IPS-18a (cell line): ENCODE results near the gene ALG12.

Experiments used
- H3K27ac ChIP-seq: one replicate; pipeline ENCODE4 v1.5.1; 2013; ENCODE audit warnings: low read length
- H3K27me3 ChIP-seq: one replicate; pipeline ENCODE4 v1.6.1; 2013; ENCODE audit warnings: mild to moderate bottlenecking, low read length; ENCODE audit not compliant: control insufficient read depth, insufficient read depth
- H3K36me3 ChIP-seq: one replicate; pipeline ENCODE4 v1.6.1; 2013; ENCODE audit warnings: low read depth, low read length; ENCODE audit not compliant: control insufficient read depth
- H3K4me1 ChIP-seq: one replicate; pipeline ENCODE4 v1.6.1; 2013; ENCODE audit warnings: low read depth, low read length; ENCODE audit not compliant: control insufficient read depth
- H3K4me3 ChIP-seq: one replicate; pipeline ENCODE4 v1.5.1; 2013; ENCODE audit warnings: low read length
- H3K9ac ChIP-seq: one replicate; pipeline ENCODE4 v1.6.1; 2013; ENCODE audit warnings: mild to moderate bottlenecking, low read length, moderate library complexity
- H3K9me3 ChIP-seq: one replicate; pipeline ENCODE4 v1.6.1; 2013; ENCODE audit warnings: low read depth, low read length; ENCODE audit not compliant: control insufficient read depth

Gene ALG12

DNA sequence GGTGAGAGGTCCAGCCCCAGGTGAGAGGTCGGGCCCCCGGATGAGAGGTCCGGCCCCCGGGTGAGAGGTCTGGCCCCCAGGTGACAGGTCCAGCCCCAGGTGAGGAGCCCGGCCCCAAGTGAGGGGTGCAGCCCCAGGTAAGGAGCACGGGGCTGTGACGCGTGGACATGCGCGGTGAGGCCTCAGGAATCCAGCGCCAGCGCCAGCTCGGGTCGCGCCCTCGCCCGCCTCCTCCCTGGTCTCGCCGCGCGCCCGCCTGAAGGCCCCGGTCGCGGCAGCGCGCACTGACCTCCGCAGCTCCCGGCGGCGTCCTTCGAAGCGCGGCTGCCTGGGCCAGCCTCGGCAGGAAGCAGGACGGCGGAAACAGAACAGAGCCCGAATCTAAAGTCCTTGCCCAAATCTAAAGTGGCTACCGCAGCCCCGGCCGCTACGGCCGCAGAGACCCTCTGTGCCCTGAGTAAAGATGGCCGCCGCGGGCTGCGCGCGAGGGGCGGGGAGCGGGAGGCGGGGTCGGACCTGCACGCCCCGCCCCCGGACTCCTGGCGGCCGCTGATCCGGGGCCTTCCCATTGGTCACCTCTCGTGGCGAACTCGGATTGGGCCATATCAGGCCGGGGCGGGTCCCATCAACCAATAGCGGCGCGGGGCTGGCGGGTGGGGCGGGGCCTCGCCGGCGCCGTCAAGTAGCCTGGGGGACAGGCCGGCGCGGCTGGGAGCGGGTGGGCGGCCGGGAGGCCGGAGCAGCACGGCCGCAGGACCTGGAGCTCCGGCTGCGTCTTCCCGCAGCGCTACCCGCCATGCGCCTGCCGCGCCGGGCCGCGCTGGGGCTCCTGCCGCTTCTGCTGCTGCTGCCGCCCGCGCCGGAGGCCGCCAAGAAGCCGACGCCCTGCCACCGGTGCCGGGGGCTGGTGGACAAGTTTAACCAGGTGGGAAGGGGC, at the start of gene ALG12, which contains the start of gene CRELD2:
Gene ALG12 (minus strand): TSS at position 465 of the 937 bp plus-strand sequence. CDS start 4,673 bp downstream, outside the sequence.
Gene CRELD2 (plus strand): TSS at position 661 of the 937 bp plus-strand sequence. CDS start 136 bp downstream, at position 797.
- Histone ChIP-seq H3K4me1 (no peaks in the 10 kb centered on the region), H3K9me3 (no peaks in the 10 kb centered on the region), H3K9ac (peak within 1 kb of the TSS; percentile 70), H3K27ac (no peak within 1 kb of the TSS), H3K4me3 (peak within 1 kb of the TSS; percentile 85), H3K27me3 (no peaks in the 10 kb centered on the region), H3K36me3 (peaks cover 4% of the 10 kb centered on the region)

- Histone ChIP-seq H3K4me3 (no peak overlapping the region), H3K36me3 (peaks cover 16% of the 10 kb centered on the region), H3K4me1 (peaks cover 5% of the 10 kb centered on the region), H3K9ac (no peak overlapping the region), H3K27me3 (peaks cover 26% of the 10 kb centered on the region), H3K27ac (no peak overlapping the region), H3K9me3 (no peaks in the 10 kb centered on the region)
These were observed 49.5 kb upstream of the ALG12 start for GRCh38 chr22:49967706-49968208.

DNA sequence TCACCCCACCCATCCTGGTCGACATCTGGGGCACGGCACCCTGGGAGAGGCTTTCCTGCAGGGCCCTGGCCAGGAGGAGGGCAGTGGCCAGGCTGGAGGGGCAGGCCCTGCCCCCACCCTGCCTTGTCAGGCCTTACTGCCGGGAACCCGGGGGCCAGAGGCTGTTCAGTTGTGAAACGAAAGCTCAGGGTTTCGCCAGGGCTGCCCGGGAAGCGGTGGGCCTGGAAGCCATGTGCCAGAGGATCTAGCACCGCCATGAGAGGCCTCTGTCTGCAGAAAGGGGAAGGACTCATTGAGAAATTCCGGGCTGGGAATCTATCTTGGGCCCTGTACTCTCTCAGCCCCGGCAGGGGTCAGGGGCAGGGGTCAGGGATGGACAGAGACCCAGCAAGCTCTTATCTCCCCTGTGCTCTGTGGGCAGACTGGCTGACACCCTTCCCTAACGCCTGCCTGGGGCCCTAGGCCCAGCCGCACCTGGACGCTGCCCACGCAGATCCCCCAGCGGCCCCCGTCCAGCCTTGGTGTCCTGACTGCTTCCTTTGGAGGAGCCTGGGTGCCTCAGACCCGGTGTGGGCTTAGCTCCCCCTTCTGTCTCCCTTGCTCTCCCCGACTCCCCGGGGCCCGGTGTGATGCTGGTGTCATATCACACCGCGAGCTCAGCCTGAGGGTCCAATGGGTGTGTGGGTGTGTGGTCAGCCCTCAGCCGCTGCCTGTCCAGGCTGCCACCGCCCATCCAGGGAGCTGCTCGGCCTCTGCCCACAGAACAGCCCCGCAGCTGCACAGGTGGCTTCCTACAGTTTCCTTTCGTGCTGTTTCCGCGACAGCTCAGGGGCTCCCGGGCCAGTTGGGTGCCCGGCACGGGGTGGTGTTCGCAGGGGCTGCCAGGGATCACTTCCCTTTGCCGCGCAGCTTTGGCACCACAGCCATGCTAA, 48.8 kb upstream of the ALG12 start:
- Histone ChIP-seq H3K4me1 (peaks cover 9% of the 10 kb centered on the region), H3K9ac (no peak overlapping the region), H3K4me3 (no peak overlapping the region), H3K9me3 (no peaks in the 10 kb centered on the region), H3K27ac (no peak overlapping the region), H3K36me3 (peaks cover 16% of the 10 kb centered on the region), H3K27me3 (peaks cover 18% of the 10 kb centered on the region)

DNA sequence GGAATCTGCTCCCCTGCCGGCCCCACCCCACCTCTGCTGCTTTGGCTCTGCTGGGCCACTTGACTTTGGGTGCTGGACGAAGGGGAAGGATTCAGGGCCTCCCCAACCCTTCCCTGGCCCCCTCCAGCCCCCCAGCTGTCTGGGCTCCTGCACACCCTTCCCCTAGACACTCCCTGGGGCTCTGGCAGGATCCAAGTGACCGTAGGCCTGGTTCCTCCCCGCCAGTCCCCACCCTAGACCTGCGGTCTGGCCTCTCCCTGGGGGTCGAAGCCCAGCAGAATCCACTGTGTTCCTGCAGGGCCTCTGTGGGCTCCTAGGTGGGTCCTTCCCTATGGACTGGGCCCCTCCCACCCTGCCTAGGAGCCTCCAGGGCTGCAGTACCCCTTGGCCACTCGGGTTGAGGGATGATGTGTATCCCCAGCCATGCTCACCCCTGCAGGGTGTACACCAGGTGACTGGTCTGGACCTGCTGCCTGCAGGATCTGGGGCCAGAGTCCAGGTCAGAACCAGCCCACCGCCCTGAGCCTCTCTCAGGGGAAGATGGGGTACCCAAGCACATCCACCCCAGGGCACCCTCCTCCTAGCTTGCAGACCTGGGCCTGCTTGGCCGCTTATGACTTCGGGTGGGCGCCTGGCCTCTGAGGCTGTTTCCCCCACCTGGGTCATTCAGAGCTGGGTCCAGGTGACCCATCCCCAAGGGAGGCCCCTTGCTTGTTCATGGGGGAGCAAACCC, 48.0 kb upstream of the ALG12 start:
- Histone ChIP-seq H3K27ac (no peak overlapping the region), H3K27me3 (peaks cover 10% of the 10 kb centered on the region), H3K4me3 (no peak overlapping the region), H3K4me1 (peaks cover 9% of the 10 kb centered on the region), H3K9me3 (no peaks in the 10 kb centered on the region), H3K36me3 (peaks cover 16% of the 10 kb centered on the region), H3K9ac (no peak overlapping the region)

GRCh38 chr22:49965091-49966040, 47.1 kb upstream of the ALG12 start:
- no peaks in the 10 kb centered on the region for H3K9me3 ChIP-seq
- no peak overlapping the region for H3K27ac ChIP-seq
- peaks cover 16% of the 10 kb centered on the region for H3K36me3 ChIP-seq
- H3K4me3 ChIP-seq: no peak overlapping the region
- peaks cover 6% of the 10 kb centered on the region for H3K4me1 ChIP-seq
- H3K27me3 ChIP-seq: peaks cover 2% of the 10 kb centered on the region
- no peak overlapping the region for H3K9ac ChIP-seq

- no peak overlapping the region for H3K27ac ChIP-seq
- H3K9me3 ChIP-seq: no peaks in the 10 kb centered on the region
- no peak overlapping the region for H3K9ac ChIP-seq
- H3K4me3 ChIP-seq: no peak overlapping the region
- H3K27me3 ChIP-seq: peaks cover 6% of the 10 kb centered on the region
- peaks cover 16% of the 10 kb centered on the region for H3K36me3 ChIP-seq
- peaks cover 9% of the 10 kb centered on the region for H3K4me1 ChIP-seq
These were observed 46.2 kb upstream of the ALG12 start for GRCh38 chr22:49964136-49965090.

GRCh38 chr22:49963647-49964026, 45.4 kb upstream of the ALG12 start:
- Histone ChIP-seq H3K9me3 (no peaks in the 10 kb centered on the region), H3K4me3 (no peak overlapping the region), H3K27ac (no peak overlapping the region), H3K9ac (no peak overlapping the region), H3K27me3 (peaks cover 7% of the 10 kb centered on the region), H3K4me1 (peaks cover 9% of the 10 kb centered on the region), H3K36me3 (peaks cover 16% of the 10 kb centered on the region)

GRCh38 chr22:49962751-49963646, 44.8 kb upstream of the ALG12 start:
- H3K27ac ChIP-seq: no peak overlapping the region
- H3K9me3 ChIP-seq: no peaks in the 10 kb centered on the region
- H3K36me3 ChIP-seq: peaks cover 16% of the 10 kb centered on the region
- H3K27me3 ChIP-seq: peaks cover 7% of the 10 kb centered on the region
- H3K4me3 ChIP-seq: peak overlapping the region; percentile 39
- peak overlapping the region; percentile 65 for H3K9ac ChIP-seq
- H3K4me1 ChIP-seq: peaks cover 9% of the 10 kb centered on the region
